Measurements from ENCODE around the gene IL4.
"Not testable (repeated sequence)": the region's sequence is repeated elsewhere in the genome, so short reads cannot be mapped to it uniquely, and the experiment has no call there.

The IL4 gene

DNA sequence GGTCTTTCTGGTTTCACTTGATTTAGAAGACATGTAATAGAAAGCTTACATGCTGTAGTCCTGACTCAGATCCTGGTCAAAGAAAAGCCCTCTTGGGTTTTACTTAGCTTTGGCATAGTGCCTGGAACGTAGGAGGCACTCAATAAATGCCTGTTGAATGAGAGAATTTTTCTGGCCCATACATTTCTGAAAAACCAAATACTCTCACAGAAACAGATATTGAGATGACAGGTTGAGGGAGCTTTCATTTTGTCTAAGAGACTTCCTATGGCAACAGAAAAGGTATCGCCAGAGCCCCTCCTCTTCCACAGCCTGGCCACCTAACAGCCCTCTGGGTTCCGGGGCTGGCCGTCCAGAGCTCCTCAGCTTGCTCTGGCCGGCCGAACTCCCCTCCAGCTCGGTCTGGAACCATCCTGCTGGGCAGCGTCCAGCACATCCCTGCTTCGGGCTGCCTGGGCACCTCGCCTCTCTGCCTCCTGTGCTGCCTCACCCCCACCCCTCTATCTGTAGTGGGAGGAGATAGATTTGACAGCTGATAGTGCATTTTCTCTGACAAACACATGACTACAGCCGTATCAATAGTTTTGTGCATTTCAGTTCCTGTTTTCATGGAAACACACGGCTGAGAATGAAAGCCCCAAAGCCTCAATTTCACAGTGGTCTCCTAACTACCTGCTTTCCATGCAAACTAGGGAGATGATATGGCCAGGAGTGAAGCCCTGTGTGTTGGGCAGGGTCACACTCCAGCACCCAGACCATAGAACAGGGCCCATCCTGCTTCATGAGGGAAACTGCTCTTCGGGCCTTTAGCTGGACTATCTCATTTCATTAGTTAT is 1.1 kb downstream of the IL4 start:
- DNase-seq = no peak

DNA sequence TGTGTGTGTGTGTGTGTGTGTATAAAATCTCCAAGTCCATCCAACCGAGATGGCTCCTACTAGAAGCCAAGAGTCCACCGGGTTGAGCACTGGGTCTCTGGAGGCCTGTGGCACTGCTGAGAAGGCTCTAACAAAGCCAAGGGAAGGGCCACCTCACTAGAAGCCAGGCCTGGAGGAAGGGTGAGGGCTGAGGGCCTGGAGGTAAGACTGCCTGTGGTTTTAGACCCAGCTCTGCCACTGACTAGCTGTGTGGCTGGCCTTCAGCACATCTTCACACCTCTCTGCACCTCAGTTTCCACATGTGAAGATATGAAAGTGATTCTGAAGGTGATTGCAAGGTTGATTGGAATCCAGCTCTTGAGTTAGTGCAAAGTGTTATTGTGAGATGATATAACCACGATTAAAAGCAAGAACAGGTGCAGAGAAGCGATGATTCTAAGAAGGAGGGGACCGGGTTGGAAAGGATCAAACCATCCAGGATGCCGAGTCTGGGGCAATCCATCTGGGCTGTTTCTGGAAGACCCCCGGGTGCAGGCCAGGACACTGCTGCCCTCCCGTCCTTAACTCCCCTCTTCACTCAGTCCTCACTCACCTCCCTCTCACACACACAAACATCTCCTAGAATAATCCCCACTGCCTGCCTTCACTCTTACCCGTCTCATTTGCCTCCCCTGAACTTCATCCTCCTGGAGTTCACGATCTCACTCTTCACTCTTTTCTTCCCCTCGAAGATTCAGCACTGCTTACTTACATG is 2.3 kb downstream of the IL4 start:
- no peak for DNase-seq

DNA sequence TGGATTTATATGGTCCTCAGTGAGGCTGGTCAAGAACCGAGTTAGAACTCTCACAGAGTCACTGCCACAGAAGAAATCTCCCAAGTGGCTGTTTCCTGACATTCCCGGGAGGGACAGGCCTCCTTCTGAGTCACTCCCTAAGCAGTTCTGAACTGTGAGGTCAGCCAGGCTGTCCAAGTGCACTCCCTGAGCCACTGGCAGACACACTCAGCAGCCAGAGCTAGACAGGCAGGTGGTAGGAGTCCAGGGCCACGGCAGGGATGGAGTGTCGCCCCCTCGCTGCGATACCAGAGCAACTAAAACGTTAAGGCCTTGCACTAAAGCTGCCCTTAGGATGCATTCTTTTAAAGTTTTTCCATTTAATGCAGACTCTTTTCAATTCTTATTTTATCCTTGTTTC is 3.4 kb downstream of the IL4 start:
- no peak for DNase-seq

DNA sequence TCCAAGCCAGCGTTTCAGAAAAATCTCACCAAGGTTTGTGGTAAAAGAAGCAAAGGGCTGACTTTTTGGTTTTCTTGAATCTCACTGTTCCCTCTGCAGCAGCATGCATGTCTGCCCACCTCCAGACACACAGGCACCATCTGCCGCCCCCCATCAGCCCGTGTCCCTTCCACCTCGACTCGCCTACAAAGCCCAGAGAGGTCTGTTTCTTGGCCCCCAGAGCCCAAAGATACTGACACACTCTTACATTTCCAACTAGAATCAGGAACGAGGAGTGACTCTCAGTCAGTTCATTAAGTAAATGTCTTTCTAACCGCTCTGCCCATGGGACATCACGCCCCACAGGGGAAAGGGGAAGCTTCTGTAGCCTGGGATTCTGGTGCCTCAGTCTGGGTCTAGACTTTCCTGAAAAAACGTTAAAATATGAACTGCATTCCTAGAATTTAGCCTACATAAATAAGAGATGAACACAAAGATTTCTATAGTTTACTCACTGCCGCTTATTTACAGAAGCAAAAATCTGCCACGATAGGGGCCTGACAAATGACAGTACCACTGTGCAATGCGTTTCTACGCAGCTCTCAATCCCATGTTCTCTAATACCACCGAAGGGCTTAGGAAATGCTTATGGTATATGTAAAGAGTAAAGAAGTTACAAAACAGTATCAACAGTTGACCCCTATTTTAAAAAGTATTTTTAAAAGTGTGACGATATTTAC is 4.1 kb downstream of the IL4 start:
- no peak for DNase-seq

DNA sequence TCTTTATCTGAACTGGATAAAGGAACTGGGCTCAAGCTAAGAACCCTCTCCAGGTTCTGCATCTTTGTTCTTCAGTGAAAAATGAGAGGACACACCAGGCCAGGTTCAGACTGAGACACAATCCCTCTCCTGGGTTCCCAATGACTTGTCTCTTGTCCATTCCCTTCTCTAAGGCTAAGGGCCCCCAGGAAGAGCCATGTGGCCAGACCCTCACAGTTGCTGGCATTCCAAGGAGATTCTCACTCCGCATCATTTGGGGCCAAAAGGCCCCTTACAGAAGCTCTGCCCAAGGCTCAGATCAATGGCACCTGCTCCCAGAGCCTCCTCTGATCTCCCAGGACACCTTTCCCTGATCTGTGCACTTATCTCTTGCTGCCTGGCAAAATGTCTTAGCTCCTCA is 4.9 kb downstream of the IL4 start:
- no peak for DNase-seq

DNA sequence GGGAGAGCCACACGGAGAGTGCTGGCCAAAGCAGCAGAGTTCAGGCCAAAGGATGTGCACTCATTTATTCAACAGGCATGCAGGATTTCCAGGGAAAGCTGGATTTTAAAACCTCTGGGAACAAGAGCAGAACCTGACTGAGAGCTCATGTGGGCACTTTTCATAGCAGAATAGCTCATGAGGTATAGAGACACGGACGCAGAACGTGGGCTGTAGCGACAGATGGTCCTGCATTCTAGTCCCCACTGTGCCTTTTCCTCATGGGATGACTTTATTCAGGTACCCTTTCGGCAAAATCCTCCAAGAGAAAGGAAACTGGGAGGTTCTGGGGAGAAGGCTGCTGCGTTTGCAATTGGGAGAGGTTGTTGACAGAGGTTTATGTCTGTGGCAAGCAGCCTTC is 5.4 kb downstream of the IL4 start:
- no peak for DNase-seq

DNA sequence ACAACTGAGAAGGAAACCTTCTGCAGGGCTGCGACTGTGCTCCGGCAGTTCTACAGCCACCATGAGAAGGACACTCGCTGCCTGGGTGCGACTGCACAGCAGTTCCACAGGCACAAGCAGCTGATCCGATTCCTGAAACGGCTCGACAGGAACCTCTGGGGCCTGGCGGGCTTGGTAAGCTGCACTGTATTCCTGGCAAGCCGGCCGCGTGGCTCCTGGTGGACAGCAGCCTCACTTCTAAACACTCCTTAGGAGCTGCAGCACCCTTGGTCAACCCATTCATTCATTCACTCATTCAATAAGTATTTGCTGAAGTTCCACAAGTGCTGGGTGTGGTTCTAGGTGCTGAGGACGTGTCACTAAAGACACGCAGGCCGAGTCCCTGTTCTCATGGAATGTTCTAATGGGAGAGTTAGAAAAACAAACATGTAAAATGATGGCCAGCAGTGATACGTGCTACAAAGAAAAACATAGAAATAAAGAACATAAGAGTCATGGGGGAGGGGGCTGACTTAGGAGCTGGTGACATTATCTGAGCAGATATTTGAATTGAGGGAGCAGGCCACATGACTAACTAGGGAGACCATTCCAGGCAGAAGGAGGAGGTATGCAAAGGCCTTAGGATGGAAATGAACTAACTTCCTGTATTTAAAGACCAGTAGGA is 6.1 kb downstream of the IL4 start:
- DNase-seq = no peak

DNA sequence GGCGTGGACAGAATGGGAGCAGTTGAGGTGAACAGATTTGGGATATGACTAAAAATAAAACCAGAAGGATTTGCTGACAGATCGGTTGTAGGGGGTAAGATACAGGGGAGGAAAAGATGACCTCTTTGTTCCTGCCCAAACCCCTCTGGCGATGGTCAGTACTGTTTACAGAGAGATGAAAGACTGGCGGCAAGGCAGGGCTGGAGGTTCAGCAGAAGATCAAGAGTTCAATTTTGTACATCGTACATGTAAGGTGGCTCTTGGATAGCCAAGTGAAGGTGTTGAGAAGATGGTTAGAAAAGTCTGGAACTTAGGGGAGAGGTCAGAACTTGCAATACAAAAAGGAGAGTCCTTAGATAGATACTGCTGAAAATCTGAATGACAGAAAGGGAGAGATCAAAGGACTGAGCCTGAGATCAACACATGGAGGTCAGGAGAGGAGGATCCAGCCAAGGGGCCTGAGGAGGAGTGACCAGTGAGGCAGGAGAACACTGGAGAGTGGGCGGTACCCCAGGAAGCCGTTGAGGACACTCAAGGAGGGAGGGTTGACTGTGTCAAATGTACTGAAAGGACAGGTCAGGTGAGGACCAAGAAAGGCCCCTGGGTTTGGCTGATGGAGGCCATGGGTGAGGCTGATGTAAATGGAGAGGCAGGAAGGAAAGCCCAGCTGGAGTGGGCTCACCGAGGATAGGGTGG is 7.1 kb downstream of the IL4 start:
- DNase-seq = no peak

DNA sequence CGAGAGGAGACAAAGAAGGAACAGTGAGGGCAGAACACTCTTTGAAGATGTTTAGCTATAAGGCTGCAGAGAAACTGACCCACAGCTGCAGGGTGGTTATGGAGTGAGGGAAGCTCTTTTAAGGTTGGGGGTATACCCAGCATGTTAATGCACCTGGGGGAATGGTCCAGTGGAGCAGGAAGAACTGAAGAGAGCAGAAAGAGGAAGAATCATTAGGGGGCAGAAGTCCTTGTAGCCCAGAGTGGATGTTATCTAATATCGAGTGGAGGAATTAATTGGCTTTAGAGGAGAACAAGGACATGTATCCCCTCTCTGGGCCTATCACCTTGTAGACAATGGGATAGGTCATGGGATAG is 7.7 kb downstream of the IL4 start:
- no peak for DNase-seq

DNA sequence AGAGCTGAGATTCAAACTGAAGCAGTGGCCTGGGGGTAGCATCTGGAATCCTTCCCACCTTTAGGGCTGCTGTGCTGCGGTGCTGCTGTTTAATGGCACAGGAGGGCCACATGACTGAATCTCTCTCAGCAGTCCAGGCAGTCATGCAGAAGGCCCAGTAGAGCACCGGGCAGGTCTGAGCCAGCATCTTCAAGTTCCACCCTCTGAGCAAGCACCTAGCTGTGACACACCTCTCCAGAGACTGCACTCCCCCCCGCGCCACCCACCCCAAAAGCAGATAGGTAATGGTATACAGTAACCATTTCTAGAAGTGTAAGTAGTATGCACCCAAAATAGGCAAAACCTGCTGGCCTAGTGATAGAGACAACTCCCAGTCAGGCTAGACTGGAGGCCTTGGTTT is 8.2 kb downstream of the IL4 start:
- DNase-seq = no peak

DNA sequence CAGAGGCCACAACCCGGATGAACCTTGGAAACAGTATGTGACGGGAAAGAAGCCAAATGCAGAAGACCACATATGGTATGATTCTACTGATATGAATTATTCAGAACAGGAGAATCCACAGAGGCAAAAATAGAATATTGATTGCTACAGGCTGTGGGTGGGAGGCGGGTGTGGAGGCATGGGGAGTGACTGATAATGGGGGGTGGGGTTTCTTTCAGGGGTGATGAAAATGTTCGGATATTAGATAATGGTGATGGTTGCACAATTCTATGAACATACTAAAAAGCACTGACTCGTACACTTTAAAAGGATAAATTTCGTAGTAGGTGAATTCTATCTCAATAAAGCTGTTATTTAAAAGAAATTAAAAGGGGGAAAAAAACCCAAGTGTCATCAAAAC is 10.7 kb downstream of the IL4 start:
- no peak for DNase-seq

DNA sequence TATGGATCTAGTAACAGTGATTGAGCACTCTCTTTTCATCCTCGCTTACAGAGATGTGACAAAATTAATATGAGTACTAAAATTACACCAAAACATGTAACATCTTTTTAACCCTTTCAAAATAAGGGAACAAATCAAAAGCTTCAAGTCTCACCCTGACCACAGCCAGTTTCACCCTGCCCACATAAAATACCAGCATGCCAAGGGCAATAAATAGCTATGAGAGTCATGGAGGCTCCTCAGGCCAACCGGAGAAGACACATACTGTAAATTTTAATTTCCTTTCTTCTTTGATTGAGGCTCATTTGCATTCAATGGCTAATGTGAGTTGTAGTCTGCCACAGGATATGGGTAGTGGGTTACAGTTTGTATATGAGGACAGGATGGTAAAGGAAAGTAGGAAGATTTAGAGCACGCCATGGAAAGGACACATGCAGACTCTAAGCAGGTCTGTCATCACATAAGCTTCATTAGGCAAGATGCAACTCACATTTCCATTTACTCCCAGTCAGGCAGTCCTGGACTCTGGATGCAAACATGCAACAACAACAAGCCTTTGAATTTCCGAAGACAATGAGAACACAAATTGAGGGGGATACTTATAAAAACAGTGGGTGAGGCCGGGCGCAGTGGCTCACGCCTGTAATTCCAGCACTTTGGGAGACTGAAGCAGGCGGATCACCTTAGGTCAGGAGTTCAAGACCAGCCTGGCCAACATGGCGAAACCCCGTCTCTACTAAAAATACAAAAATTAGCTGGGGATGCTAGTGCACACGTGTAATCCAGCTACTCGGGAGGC is 11.3 kb downstream of the IL4 start:
- DNase-seq = no peak

DNA sequence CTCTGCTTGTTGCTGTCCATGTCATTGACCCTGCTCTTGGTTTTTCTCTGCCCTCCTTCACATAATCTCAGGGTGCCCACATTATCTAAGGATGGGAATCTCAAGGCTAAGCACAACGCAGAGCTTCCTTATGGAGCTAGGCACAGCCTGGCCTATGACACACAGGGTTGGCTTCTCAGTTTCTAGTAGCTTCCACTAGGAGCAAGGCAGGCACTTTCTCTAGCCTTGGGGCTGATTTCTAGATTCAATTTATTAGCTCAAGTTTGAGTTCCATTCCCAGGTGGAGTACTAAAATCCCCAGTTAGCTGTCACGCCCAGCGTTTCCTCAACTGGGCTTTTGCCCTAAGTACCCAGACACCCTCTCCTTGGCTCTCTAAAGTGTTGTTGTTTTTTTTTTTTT is 12.4 kb downstream of the IL4 start:
- DNase-seq = no peak

DNA sequence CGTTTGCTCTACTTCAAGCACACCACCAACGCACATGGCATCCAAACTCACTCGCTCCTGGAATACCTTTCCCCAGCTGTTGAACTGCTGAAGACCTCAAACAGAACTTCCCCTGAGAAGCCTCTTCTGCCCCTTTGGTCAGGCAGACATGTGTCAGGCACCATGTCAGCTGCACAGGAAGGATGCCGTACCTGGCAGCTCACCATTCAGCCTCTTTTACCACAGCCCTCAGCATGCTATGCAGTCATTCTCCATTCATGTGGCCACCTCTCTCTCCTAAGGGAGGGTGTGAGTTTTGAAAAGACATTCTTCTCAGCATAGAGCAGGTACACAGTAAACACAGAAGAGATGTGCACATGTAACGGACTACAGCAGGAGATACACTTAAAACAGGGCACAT is 14.2 kb downstream of the IL4 start:
- DNase-seq = peak; percentile 70

DNA sequence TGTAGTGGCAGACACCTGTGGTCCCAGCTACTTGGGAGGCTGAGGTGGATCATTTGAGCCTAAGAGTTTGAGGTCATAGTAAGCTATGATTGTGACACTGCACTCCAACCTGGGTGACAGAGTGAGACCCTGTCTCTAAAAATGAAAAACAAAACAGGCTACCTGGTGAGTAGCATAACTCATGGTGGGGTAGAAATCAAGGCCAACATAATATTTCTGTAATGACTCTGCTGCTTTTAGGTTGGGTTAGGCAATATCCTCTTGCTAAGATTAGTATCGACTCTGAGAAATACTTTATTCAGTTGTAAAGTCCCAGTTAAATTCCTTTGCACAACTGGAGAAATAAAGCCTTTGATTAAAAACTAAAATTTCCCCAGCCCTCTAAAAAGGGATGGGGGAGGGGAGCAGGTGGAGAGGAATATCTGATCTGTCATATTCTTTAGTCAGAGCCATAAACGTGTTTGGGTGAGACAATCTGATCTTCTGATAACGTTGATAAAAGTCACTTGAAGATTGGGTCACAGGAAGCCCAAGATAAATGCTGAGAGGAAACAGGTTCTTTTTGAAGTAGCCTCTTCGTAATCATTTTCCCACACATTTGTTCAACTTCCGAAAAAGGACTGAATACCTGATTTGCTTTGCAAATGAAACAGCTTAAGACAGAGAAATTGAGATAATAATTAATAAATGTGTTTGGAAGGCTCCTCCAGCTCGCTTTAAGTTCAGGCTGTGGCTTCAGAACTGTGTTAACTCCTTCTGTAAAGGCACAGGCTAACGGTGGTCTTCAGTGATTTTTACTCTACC is 14.9 kb downstream of the IL4 start:
- no peak for DNase-seq

DNA sequence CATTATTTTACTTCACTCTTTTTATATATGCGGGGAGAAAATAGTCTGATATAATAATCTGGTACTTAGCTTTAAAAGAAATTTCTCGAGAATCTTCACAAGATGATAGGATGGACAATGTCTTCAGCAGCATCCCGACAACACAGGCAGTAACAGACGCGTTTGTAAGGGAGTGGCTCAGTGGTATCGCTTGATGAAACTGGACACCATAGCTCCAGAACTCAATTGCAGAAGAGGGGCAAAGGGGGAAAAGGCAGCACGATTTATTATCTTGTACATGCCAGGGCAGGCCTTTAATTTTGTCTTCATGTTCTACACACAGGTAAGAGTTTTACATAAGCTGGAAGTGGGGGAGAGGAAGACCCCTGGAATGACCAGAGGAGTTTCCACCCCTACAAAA is 15.7 kb downstream of the IL4 start:
- DNase-seq = no peak

DNA sequence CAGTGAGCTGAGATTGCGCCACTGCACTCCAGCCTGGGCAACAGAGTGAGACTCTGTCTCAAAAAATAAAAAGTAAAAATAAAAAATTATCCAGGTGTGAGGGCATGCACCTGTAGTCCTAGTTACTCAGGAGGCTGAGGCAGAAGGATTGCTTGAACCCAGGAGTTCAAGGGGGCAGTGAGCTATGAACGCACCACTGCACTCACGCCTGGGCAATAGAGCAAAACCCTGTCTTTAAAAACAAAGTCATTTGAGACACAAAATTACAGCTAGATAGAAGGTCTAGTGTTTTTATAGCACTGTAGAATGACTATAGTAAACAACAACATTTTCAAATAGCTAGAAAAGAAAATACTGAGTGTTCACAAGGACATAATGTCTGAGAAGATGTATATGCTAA is 16.4 kb downstream of the IL4 start:
- no peak for DNase-seq

DNA sequence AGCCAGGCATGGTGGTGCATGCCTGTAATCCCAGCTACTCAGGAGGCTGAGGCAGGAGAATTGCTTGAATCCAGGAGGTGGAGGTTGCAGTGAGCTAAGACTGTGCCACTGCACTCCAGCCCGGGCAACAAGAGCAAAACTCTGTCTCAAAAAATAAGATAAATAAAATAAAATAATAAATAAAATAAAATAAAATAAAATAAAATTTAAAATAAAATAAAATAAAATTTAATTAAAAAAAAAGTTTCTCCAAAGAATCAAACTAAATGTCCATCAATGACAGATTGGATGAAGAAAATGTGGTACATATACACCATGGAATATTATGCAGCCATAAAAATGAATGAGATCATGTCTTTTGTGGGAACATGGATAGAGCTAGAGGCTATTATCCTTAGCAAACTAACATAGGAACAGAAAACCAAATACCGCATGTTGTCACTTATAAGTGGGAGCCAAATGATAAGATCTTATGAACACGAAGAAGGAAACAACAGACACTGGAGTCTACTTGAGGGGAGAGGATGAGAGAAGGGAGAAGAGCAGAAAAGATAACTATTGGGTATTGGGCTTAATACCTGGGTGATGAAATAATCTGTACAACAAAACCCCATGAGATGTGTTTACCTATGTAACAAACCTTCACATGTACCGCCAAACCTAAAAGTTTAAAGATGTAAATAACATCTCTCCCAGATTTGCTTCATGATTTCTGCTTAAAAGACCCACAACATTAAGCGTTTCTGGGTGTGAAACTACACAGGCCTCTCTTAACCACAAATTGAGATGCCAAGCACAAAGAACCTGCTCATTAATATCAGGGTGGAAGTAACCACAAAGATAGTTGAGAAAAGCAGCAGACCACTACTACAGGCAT is 18.2 kb downstream of the IL4 start:
- not testable (repeated sequence) for DNase-seq

DNA sequence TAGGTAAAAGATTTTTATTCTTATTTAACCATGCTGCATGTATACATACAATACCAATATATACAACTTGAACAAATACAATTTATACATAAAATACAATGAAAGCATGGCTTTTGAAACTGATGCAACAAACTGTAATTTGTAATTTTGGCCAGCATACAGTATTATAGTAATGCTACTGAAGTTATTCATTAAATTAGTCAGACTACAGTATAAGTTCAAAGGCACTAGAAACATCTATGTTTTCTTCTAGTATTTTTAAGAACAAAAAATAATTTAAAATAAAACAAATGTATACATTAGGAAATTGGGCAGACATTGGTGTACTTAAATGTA is 18.8 kb downstream of the IL4 start:
- DNase-seq = no peak

DNA sequence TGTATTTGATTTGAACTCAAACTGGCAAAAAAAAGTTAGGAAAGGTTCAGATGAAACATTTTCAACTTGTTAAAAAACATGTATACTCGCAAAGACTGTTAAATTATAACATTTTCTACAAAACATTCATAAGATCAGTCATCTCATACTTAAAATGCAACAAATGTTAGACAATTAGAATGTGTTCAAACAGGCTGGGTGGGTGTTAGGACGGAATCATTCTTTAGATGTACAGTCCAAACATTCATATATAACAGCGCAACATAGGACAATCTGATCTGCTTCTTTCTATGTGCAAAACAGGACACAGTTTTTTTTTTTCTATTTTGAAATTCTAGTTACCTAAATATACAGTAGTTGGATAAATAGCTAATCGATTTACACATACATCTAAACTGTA is 22.2 kb downstream of the IL4 start:
- DNase-seq = no peak
